ENCODE data around the gene ZKSCAN8. TPM values are rescaled to one million over a fixed set of nuclear protein-coding genes. Genes with fewer than 3 reads are reported as not detected.
"Not testable (repeated sequence)": the region's sequence is repeated elsewhere in the genome, so short reads cannot be mapped to it uniquely, and the experiment has no call there.

ZKSCAN8 gene
- 23.2 and 27.5 TPM in 2 replicates for total RNA-seq (2022)
- Bru-seq, nascent RNA = percentile 91 among the genes with signal in this experiment
- BruChase-seq, experiment 1, labeled RNA remaining after a 6-hour chase = percentile 81 among the genes with signal in this experiment
- percentile 94 among the genes with signal in this experiment for BruChase-seq, experiment 2, labeled RNA remaining after a 2-hour chase
- long read RNA-seq, partial matches to known transcripts = 0 of 2 reads
- long read RNA-seq, other reads (novel, unspliced or antisense) = 2 of 2 reads

DNA sequence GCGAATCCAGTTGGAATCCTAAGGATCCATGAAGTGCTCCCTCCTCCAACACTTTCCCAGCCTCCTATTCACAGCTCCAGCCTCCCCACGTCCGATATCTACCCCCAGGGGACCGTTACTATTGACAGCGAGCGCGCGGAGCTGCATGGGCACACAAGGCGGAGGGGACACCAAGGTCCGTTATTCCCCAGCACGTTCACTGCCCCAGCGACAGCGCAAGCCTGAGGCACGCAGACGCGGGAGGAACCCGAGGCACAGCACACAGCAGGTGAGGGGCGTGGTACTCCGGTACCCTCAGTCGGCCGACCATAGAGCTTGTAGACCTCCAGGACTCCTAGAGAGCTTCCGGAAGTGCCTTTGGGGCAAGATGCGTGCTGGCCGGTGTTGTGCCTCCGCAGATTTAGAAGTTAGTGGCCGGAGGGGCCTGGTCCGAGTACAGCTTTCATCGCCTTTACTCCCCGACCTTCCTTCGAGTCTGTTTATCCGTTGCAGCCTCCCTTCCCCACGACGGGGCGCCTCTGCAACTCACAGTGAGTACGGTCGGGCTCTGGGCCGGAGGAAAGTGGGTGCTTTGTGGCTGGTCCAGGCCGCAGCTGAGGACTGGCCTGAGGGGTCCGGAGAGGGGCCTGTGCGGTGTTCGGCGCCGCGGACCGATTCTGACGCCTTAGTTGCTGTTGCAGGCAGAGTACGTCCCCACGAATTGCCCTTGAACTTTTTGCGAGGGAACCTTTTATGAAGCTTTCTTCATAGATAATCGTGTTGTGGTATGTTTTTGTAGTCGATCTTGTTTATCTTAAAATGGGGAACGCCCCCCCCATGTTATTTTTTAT lies at the start of gene ZKSCAN8:
TSS of gene ZKSCAN8 (plus strand) at position 384 of the 830 bp plus-strand sequence. CDS start 6,525 bp downstream, outside the sequence.
- intact Hi-C loops (cut with micrococcal nuclease; ENCODE audit: unreplicated experiment) = loop anchor here (1.0 to 2.0 kb wide), 4 partner anchors 17 to 111 kb away; partner anchors contain the start of genes ZKSCAN4, ZSCAN16 and ZSCAN9
- no peaks in the 10 kb centered on the region for H3K9me3 Mint-ChIP-seq (ENCODE audit: low read depth, unreplicated experiment)

DNA sequence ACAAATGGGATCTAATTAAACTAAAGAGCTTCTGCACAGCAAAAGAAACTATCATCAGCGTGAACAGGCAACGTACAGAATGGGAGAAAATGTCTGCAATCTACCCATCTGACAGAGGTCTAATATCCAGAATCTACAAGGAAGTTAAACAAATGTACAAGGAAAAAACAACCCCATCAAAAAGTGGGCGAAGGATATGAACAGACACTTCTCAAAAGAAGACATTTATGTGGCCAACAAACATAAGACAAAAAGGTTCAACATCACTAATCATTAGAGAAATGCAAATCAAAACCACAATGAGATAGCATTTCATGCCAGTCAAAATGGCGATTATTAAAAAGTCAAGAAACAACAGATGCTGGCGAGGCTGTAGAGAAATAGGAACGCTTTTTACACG lies 39.5 kb upstream of the ZKSCAN8 start:
- H3K27me3 Mint-ChIP-seq (ENCODE audit: unreplicated experiment) = peaks cover 17% of the 10 kb centered on the region
- peaks cover 14% of the 10 kb centered on the region for H3K36me3 Mint-ChIP-seq (ENCODE audit: insufficient read depth, unreplicated experiment)
- BruUV-seq (replicated peaks); intact Hi-C loops (cut with micrococcal nuclease; ENCODE audit: unreplicated experiment); H3K4me3 Mint-ChIP-seq (ENCODE audit: low read depth, unreplicated experiment); H3K4me1 Mint-ChIP-seq (ENCODE audit: low read depth, unreplicated experiment); H3K9me3 Mint-ChIP-seq (ENCODE audit: low read depth, unreplicated experiment); CTCF ChIA-PET; H3K27ac Mint-ChIP-seq (ENCODE audit: unreplicated experiment); DNase-seq: not testable (repeated sequence)

More for the DNA sequence above, at the start of gene ZKSCAN8:
- Mint-ChIP-seq H3K27ac (ENCODE audit: unreplicated experiment) (peak within 1 kb of the TSS; percentile 75), H3K36me3 (ENCODE audit: insufficient read depth, unreplicated experiment) (peaks cover 47% of the 10 kb centered on the region), H3K4me3 (ENCODE audit: low read depth, unreplicated experiment) (peak within 1 kb of the TSS; percentile 91), H3K4me1 (ENCODE audit: low read depth, unreplicated experiment) (peaks cover 41% of the 10 kb centered on the region), H3K27me3 (ENCODE audit: unreplicated experiment) (no peaks in the 10 kb centered on the region)
- peak; percentile 89 for DNase-seq
- TF ChIP-seq, protein P1, sequence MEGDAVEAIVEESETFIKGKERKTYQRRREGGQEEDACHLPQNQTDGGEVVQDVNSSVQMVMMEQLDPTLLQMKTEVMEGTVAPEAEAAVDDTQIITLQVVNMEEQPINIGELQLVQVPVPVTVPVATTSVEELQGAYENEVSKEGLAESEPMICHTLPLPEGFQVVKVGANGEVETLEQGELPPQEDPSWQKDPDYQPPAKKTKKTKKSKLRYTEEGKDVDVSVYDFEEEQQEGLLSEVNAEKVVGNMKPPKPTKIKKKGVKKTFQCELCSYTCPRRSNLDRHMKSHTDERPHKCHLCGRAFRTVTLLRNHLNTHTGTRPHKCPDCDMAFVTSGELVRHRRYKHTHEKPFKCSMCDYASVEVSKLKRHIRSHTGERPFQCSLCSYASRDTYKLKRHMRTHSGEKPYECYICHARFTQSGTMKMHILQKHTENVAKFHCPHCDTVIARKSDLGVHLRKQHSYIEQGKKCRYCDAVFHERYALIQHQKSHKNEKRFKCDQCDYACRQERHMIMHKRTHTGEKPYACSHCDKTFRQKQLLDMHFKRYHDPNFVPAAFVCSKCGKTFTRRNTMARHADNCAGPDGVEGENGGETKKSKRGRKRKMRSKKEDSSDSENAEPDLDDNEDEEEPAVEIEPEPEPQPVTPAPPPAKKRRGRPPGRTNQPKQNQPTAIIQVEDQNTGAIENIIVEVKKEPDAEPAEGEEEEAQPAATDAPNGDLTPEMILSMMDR (IDR thresholded peaks at IDR 0.05; ENCODE audit: unreplicated experiment) = no peak
- CTCF ChIA-PET = interaction anchor here (0.5 to 2.4 kb wide), 9 partner anchors 17 to 1509 kb away, joined by 3 to 13 read pairs (median 3); partner anchors contain the start of genes ZKSCAN4 and ZSCAN16
- TSS peak; percentile 67 for BruUV-seq (replicated peaks)

DNA sequence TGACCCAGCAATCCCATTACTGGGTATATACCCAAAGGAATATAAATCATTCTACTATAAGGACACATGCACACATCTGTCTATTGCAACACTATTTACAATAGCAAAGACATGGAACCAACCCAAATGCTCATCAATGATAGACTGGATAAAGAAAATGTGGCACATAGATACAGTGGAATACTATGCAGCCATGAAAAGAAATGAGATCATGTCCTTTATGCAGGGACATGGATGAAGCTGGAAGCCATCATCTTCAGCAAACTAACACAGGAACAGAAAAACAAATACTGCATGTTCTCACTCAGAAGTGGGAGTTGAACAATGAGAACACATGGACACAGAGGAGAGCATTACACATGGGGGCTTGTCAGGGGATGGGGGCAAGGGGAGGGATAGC lies 39.0 kb upstream of the ZKSCAN8 start:
- CTCF ChIA-PET; H3K4me3 Mint-ChIP-seq (ENCODE audit: low read depth, unreplicated experiment); BruUV-seq (replicated peaks); DNase-seq; H3K9me3 Mint-ChIP-seq (ENCODE audit: low read depth, unreplicated experiment); intact Hi-C loops (cut with micrococcal nuclease; ENCODE audit: unreplicated experiment); H3K4me1 Mint-ChIP-seq (ENCODE audit: low read depth, unreplicated experiment); H3K27ac Mint-ChIP-seq (ENCODE audit: unreplicated experiment): not testable (repeated sequence)
- H3K27me3 Mint-ChIP-seq (ENCODE audit: unreplicated experiment) = peaks cover 17% of the 10 kb centered on the region
- H3K36me3 Mint-ChIP-seq (ENCODE audit: insufficient read depth, unreplicated experiment) = peaks cover 14% of the 10 kb centered on the region

DNA sequence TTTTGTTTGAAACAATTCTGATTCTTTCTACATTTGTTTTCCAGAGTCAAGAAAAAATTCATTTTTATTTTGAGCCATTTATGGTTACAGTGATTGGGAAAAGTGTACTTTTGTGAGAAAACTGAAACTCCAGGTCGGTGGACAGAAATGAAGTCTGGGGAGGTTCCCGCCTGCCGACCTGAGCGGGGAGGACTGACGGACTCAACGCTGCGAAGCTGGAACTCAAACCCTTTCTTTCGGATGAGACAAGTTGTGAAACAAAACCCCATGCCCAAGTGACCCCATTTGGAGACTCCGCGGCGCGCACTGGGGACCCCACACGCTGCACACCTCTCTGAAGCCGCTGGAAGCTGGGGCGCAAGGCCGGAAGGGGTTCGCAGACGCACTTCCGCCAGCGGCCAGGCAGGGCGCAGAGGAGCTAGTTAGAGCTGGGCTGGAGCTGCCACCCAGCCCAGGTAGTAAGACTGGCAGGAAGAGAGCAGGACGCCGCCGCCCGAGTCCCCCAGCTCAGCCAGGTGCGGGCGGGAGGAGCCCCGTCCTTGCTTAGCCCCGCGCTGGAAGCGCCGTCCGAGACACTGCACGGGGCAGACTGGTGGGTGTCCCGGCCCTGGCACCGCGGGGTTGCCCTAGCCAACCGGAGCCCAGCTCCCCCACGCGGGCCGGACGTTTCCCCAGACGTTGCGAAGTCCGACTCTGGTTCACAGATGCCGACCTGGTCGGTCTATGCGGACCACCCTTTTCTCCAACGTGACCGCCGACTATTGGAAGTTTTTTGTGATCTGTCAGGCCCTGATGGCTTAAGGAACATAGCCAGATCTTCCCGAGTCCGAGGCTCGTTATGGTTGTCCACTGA lies 37.1 kb upstream of the ZKSCAN8 start:
- Mint-ChIP-seq H3K36me3 (ENCODE audit: insufficient read depth, unreplicated experiment) (peaks cover 14% of the 10 kb centered on the region), H3K27me3 (ENCODE audit: unreplicated experiment) (peaks cover 26% of the 10 kb centered on the region), H3K9me3 (ENCODE audit: low read depth, unreplicated experiment) (peaks cover 5% of the 10 kb centered on the region), H3K4me1 (ENCODE audit: low read depth, unreplicated experiment) (no peaks in the 10 kb centered on the region), H3K4me3 (ENCODE audit: low read depth, unreplicated experiment) (peak overlapping the region; percentile 79), H3K27ac (ENCODE audit: unreplicated experiment) (peak overlapping the region; percentile 76)
- CTCF ChIA-PET = interaction anchor here (0.7 to 1.6 kb wide), 5 partner anchors 12 to 268 kb away, joined by 3 to 10 read pairs (median 4); partner anchors contain the start of gene ZSCAN16
- DNase-seq = peak; percentile 90
- BruUV-seq (replicated peaks) = TSS peak; percentile 90
- TF ChIP-seq, protein P1 (IDR thresholded peaks at IDR 0.05; ENCODE audit: unreplicated experiment) = peak; percentile 88
- intact Hi-C loops (cut with micrococcal nuclease; ENCODE audit: unreplicated experiment) = loop anchor here (2.0 kb wide), 1 partner anchor 24 kb away; the partner anchor contains the start of gene ZNF165
